T1000 (cell line): ENCODE data around the gene MSI2.

Experiments used
- DNase-seq: peaks from one replicate; lab custom pipeline; 2025; ENCODE audit warnings: mixed read lengths; lab: John Stamatoyannopoulos, UW

The MSI2 gene

DNA sequence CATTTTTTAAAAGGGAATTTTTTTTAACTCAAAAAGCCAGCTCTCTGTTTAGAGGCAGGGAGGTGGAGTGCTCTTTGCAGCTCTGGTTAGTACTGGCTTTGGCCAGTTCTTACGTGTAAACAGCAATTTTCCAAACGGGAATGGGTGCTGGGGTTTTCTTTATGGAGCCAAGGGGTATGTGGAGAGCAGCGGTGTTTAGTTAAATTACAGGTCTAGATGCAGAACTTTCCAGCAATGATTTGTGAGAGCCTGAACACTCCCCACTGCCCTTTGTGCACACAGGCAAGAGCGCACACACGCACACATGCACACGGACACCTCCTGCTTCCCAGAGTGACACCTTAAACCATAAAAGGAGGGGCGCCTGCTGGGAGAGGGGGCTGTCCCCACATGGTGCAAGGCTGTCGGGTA lies 140.2 kb downstream of the MSI2 start:
- no peak for DNase-seq

DNA sequence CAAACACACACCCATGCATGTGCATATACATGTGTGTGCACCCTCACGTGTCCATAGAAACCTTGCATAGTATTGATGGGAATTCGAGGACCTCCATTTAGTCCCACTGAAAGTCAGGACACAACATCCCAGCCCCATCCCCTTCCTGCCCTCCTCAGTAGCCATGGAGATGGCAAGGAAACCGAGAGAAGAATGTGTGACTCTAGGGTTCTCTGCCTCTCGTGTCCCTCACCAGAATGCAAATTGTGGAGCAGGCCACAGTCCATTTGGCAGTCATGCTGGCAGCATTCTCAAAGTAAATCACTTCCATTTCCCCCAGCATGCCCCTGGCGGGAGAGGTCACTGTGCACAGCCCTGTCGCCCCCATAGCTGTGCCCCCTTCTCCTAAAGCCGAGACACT lies 141.1 kb downstream of the MSI2 start:
- no peak for DNase-seq

DNA sequence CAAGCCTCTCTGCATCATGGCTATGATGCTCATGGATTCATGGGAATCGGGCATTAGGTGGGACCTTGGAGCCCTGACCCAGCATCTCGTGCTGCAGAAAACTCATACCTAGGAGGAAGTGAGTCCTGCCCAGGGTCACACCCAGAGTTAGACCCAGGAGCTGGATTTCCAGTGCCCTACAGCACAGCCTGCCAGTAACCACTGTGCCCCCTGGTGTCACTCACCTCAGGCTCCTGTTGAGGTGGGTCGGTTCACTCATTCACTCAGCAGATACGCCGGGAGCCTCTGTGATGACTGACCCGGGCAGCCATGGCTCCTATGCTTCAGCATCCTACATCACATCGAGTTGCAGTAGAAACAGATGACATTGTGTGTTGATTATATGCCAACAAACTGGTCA lies 143.4 kb downstream of the MSI2 start:
- DNase-seq, result no peak

DNA sequence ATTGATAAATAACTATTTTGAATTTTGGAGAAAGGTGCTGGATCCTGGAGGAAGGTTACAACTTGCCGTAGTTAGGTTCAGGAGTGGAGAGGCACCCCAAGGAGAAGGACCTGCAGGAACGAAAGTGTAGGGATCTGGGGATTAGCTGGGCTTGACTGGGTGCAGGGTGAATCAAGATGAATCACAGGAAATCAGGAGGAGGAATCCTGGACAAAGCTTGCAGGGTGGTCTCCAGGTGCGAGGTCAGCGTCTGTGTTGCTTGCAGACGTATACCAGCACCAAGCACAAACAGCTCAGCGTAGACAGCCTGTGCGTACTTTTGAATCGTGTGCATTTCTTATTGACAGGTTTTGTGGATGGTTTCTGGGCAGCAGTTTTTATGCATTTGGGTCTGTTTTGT lies 144.3 kb downstream of the MSI2 start:
- no peak for DNase-seq

DNA sequence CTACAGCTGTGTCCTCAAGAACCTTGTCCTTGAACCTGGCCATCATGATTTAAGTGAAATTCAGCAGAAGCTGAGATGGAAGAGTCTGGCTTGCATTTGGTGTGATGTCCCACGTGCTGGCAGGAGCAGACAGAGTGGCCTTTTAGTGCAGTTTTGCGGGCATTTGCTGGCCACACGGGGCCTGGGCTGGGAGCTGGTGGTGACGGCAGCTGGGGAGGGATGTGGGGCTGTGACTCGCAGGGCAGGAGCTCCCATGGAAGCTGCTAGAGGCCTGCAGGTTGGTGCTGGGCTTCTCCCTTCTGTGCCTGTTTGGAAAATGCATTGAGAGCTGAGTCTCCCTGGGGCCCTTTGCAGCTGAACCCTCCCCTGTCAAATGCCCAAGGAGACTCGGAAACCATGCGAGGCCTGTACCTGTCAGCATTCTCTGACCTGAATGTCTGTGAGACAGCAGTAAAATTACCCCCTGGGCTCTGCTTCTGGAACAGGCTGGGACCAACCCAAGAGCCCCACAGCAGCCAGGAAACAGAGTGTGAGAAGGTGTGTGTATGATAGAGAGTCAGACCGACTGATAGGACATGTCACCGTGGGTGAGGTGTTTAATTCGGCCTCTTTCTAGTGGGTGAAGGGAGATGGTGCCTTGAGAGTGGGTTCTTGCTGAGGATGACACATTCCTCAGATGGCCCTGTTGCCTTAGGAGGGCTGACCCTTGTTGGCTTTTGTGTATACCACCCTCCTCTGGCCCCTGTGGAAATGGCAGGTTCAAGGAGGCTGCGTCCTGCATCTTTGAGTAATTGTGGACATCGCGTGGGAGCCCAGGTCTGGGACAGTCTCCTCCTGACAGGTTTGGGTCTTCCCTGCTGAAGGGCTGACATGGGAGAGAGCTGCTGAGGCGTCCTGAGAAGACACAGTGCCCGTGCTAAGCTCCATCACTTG lies 145.5 kb downstream of the MSI2 start:
- no peak for DNase-seq

DNA sequence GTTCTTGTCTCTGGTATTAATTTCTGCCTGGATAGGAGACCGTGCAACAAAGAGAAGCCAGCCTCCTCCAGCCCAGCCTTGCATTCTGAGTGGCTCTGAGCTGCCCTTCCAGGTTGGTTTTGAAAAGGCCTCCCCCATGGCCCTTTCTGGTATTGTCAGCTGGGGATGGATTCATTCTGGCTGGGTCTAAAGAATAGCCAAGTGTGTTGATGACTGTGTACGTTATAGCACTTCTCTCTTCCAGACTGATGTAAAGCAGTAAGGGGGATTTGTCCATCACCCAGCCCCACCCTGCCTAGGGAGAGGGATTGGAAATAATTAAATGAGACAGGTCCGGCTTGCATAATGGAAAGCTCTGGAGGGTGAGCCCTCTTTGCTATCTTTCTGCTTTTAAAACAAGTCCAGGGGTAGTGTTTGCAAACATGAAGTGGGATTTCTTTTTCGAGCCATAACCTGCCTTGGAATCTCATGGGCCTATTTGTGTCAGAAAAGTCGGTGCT lies 146.4 kb downstream of the MSI2 start:
- DNase-seq, result no peak

DNA sequence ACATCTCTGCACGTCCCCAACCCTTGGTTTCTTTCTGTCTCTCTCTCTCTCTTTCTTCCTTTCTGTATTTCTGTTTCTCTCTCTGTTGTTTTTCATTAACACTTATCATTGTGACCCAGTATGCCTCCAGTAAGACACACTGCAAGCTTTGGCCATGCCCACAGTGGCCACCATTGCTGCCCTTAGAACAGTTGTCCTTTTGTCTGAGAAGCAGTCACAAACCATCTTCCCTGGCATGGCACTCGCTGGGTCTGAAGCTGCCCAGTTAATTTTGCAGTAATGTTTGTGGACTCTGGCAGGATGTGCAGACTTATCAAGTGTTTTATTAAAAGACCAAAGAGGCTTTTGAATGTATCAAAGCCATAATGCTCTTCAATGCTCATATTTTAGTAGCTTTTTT lies 146.9 kb downstream of the MSI2 start:
- no peak for DNase-seq

DNA sequence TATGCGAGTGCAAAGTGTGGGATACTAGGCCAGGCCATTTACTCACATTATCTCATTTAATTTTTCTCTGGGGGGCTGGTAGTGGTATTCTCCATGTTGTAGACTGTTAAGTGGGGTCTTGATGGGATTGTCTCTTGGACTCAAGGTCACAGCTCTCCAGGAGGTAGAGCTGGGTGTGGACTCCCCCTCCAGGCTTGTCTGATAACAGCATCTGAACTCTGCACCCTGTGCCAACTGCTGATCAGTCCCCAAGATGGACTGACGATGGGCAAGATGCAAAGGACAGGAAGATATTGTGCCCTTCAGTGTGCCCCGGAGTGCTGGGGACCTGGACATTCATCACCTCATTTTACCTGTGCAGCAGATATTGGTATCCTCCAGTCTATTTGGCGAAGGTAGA lies 147.8 kb downstream of the MSI2 start:
- no peak for DNase-seq

DNA sequence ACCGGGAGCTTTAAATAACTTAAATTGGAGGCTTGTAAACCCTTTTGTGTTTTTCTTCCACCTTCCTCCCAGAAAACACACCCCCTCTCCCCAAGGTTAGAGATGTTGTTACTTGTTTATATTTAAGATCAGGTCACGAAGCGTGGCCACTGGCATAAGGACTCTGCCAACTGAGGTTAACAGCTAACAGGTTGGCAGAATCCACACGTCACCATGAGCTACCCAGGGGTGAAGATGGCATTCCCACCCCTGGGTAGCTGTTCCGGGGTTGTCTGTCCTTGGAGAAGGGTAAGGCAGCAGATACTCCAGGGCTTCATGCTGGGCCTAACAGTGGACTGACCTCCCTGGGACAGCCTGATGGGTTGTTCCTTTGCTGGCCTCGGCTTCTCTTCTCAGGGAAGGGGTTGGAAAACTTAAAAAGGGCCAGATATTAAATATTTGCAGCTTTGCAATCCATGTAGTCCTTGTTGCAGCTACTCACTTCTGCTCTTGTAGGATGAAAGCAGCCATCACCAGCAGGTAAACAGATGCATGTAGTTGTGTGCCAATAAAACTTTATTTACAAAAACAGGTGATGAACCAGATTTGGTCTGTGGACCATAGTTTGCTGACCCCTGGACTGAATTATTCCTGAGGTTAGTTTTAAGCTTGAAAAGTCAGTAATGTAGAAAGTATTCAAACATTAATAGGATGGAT lies 148.6 kb downstream of the MSI2 start:
- no peak for DNase-seq

DNA sequence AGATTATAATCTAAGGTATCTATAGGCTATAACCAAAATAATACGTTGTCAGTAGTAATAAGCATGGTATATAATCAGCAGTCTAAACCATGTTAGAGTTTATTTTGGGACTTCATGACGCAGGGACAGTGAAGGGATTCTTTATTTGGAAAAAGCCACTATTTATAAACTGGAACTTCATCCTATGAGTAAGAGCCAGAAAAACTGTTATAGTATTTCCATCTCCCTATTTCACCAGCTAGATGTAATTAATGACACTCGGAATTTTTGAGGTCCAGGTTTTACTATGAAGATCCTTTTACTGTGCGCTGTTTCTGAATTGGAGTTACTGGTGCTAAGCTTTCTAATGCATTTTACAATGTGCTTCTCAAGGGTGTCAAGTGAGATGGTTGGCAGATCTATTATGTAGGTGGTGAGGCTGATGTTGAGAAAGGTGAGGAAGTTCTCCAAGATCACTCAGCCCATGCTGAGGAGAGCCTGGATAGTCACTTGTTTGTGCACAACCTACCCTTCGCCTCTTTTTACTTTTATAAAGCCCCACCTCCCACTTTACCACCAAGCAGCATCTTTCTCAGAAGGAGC lies 149.3 kb downstream of the MSI2 start:
- no peak for DNase-seq

DNA sequence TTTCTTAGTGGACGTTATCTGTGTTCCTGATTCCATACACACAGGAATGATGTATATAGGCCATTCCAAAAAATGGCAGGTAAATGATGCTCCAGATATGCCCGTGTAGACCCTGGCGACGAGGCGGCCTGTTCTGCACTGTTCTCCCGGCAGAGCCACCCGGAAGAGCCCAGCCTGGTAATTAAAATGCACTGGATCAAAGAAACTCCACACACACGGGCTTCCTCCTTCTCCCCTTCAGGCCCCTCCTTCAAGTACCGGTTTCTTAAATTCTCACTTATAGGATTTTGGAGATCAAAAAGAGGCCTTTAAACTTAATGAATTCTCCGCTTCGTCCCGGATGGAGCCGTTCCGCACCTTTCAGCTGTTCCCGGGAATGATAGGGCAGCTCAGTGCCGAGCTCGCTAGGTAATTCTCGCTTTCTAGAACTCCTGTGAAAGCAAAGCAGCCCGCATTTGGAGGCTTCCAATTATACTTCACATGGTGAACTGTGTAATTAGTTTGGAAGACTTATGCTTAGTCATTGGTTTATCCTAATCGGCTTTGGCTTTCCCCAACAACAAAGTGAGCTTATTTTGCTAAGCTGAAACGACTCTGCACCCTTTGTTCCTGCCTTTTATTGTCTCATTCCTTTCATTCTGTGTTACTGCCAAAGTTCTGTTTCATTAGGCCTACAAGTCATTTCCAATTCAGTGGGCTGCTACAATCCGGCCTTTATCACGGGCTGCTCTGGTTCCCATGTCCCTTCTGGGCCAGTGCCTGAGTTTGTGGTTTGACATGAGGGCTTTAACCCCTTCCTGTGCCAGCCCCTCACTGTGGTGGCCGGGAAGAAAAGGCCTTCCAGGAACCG lies 150.0 kb downstream of the MSI2 start:
- DNase-seq, result no peak

DNA sequence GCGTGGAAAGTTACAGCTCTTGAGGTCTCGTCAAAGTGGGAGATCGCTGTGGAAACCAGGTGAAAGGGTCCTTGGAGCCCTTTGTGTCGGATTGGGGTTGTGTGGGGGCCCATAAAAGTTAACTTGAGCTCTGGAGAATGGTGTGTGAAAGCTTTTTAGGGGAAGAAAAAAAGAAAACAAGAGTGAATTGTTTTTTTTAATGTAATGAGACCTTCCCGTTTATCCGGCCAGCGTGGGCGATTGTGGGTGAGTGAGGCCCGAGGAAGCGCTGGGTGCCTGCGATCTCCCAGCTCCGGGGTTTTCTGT lies 150.6 kb downstream of the MSI2 start:
- DNase-seq, result no peak

DNA sequence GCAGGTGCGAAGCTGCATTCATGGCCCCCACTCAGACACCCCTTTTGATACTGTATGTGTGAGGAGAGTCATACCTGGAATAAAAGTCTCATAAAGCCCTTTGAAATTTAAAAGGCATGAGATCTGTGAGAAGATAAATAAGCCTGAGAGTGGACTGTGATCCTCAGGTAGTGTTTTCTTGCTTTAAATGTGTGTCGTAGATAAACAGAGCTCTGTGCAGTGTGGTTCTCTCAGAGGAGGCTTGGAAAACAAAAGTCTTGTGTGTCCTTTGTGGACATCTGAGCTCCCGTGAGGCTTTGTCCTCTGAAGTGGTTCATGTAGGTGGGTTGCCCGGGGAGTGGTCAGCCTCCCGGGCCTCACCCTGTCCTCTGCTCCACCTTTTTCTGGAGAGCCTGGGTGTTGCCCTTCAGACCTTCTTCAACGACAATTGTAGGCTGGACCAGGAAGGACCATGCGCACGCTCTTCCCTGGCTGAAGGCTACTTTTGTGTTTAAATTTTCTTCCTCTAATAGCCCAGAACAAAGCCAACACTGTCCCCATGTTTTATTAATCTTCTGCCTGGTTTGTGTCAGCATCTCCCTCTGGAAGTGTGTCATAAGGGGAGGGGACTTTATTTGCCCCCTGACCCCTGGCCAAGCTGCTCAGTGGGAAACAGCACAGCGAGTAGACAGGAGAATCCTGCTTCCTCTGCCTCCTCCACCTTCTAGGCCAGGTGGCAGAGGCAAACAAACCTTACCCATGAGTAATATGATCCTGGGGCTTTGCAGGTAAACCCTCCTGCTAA lies 151.2 kb downstream of the MSI2 start:
- no peak for DNase-seq

DNA sequence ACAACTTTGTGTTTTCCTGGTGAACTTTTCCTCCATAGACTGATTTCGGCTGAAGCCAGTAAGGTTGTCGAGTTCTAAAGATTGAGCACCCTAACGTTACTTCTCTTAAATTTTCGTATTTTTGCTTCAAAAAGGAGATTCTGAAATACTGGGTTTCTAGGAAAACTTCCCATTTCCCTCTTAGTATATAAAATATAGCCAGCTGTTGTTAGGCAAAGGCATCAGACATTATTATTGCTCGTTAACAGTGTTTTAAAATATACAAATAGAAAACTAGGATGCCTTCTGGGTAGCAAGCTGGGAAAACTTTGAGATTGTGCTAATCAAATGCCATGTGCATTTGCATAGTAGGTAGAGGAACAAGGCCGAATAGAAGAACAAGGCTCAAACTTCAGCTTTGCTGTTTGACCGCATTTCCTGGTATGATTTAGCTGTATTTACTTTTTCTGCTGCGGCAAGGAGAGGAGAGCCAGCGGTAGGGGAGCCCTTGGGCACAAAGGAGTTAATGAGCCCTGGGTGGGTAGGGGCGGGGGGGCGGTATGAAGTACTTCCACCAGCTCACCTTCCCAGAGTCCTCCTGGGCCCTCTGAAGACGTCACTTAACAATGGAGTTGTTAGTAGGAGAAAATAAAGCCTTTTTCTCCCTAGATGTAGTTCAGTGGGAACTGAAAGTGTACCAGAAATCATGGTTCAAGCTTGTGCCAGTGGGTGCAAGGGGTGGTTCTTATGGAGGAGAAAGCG lies 151.9 kb downstream of the MSI2 start:
- DNase-seq, result no peak

DNA sequence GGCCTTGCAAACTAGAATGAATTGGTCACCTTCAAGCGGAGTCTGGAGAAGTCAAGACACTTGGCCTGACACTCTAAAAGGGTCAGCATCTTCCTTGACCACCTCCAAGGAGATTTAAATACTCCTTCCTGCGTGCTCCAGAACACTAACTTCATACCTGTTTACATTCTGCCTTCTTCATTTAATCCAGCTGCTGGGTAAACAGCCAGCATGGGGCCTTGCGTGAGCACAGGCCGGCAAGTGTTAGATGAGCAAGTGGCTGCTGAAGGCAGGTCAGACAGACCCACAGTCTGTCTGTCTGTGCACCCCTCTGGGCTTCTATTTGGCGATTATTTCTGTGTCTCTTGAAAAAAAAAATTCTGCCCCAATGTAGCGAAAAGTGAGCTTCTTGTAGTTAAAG lies 153.8 kb downstream of the MSI2 start:
- DNase-seq, result no peak

DNA sequence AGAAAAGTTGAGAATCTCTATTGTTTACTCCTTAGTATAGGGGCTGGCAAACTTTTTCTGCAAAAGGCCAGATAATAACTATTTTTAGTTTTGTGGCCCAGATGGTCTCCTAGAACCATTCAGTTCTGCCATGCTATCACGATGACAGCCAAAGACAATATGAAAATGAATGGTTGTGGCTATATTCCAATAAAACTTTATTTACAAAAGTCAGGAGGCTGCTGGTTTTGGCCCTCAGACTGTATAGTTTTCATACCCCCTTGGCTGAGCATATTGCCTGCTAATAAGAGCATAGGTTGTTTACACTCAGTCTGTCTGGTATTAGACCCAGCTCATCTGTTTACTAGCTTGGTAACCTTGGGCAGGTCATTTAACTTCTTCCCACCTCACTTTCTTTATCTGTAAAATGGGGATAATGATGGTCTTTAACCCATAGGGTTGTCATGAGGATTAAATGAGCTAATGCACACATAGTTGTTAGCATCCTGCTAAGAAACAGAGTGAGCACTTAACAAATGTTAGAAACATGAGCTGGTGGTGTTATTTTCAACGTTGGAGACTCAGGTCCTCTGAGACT lies 156.3 kb downstream of the MSI2 start:
- no peak for DNase-seq

DNA sequence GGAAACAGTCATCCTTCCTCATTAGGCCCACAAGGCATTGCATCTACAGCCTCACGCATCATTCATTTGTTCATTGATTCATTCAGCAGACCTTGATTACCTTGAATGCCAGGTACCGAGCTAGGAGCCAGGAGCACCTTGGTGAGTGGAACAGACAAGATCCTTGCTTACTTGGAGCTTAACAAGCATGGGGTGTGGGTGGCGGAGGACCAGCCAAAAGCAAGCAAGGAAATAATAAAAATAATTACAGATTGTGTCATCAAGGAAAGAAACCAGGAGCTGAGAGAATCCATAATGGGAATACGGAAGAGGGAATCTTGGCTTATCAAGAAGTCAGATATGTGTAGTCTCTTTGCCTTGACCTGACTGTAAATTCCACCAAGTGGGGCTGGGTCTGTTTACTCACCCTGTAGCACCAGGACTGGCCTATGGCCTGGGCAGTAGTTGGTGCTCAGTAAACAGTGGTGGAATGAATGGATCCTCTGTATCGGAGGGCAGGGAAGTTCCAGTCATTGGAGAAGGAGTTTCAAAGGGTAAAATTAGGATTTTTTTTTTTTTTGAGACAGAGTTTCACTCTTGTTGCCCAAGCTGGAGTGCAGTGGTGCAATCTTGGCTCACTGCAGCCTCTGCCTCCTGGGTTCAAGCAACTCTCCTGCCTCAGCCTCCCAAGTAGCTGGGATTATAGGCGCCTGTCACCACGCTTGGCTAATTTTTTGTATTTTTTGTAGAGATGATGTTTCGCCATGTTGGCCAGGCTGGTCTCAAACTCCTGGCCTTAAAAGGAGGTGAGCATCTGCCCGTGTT lies 157.7 kb downstream of the MSI2 start:
- no peak for DNase-seq

DNA sequence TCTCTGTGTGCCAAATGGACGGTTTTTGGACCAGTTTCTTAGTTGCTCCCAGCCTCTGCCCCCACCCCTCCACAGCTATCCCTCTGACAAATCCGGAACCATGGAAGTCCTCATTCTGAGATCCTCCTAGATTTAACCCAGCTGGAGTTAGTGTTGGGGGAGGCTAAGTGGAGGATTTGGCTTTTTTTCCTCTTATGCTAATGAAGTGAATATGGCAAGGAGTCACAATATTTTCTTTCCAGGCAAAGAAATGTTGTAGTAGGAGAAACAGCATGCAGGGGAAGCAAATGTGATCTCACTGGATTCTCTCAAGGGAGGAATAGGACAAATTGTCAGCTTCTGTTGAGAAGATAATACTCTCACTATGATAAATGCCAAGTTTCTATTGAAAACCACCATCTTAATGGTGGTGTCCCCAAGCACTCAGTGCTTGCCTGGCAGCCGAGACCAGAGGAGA lies 159.5 kb downstream of the MSI2 start:
- DNase-seq, result no peak

DNA sequence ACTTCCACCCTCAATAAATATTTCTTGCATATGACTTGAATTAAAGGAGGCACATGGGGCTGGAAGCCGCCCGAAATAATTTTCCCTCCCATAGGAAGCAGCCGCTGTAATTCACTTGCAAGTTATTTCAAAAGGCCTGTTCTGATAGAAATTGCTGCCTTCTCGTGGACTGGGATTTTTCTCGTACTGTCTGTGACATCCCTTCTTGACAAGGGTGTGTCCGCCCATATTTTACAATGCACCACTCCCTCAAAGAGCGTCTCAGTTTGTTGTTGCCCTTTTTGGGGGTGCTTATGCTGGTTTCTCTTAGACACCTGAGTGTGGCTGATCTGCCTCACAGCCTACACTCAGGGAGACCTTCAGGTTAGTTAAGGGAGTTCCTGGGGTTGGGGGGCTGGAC lies 160.0 kb downstream of the MSI2 start:
- DNase-seq, result no peak
